OCI-LY3 (cell line): Measurements from ENCODE around the gene ERBB4.

Source experiments
- H2AFZ ChIP-seq: fragments of 200-600, 300-600 bp; shearing (Covaris generic); 2 replicates; pipeline ENCODE4 v1.6.0; 2014; ENCODE audit warnings: antibody characterized with exemption, low read depth, low read length
- H3K27ac ChIP-seq: fragments of 200-600, 300-600 bp; sonication (generic); 2 replicates; pipeline ENCODE4 v1.5.1; 2014; ENCODE audit warnings: mild to moderate bottlenecking, low read length, moderate library complexity, mixed read lengths
- H3K27me3 ChIP-seq: fragments of 200-600, 300-600 bp; sonication (generic); 2 replicates; pipeline ENCODE4 v1.6.1; 2014; ENCODE audit warnings: low read depth, low read length, mixed read lengths
- H3K36me3 ChIP-seq: fragments of 200-600, 300-600 bp; sonication (generic); replicated peaks from 2 replicates; pipeline ENCODE3; 2014; ENCODE audit warnings: low read depth, low read length, mixed read lengths
- H3K4me1 ChIP-seq: fragments of 300-600, 200-600 bp; sonication (generic); 2 replicates; pipeline ENCODE4 v1.6.1; 2014; ENCODE audit warnings: low read length, mixed read lengths
- H3K4me2 ChIP-seq: fragments of 200-600, 300-600 bp; sonication (generic); 2 replicates; pipeline ENCODE4 v1.6.1; 2014; ENCODE audit warnings: low read length, mixed read lengths
- H3K4me3 ChIP-seq: fragments of 300-600, 200-600 bp; sonication (generic); 2 replicates; pipeline ENCODE4 v1.5.1; 2014; ENCODE audit warnings: antibody characterized with exemption, mild to moderate bottlenecking, low read length, moderate library complexity
- H3K79me2 ChIP-seq: fragments of 300-600, 200-600 bp; shearing (Covaris generic); 2 replicates; pipeline ENCODE4 v1.6.1; 2014; ENCODE audit warnings: mild to moderate bottlenecking, low read length, mixed read lengths
- H3K9ac ChIP-seq: fragments of 300-600, 200-600 bp; shearing (Covaris generic); 2 replicates; pipeline ENCODE4 v1.6.0; 2014; ENCODE audit warnings: mild to moderate bottlenecking, low read length, moderate library complexity
- H3K9me3 ChIP-seq: fragments of 200-600, 300-600 bp; shearing (Covaris generic); 2 replicates; pipeline ENCODE4 v1.6.1; 2014; ENCODE audit warnings: low read length, mixed read lengths; ENCODE audit not compliant: insufficient read depth
- H4K20me1 ChIP-seq: fragments of 200-600, 300-600 bp; sonication (generic); 2 replicates; pipeline ENCODE4 v1.6.1; 2016; ENCODE audit warnings: low read length, mixed read lengths; ENCODE audit not compliant: insufficient read depth
- EZH2phosphoT487 ChIP-seq: fragments of 200-600 bp; shearing (Covaris generic); IDR thresholded peaks from 2 replicates; pipeline ENCODE4 v1.6.1; 2018; ENCODE audit warnings: antibody characterized with exemption, mixed run types, low read depth
- TF ChIP-seq, protein P1 (sequence below): fragments of 200-600, 300-600 bp; sonication (generic); IDR thresholded peaks from 2 replicates; pipeline ENCODE4 v1.5.1; 2014; ENCODE audit warnings: antibody characterized with exemption, low read length, low read depth

Gene ERBB4

DNA sequence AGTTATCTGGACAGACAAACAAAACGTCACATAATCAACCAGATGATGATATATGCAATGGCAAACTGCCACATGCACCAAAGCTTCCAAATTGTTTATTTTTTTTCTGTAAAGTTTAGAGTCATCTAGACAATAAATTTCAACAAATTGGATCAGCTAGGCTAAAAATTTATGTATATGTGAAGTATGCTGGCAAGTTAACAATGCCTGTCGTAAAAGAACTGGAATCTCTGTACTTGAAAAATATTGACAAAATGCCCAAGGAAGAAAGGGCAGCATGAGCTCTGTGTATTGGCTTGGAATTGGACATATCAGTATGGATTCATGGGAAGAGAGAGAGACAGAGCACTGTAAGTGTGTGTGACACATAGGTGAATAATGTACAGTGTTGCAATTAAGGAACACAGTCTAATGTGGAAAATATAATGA is 309.8 kb downstream of the ERBB4 start:
- peaks cover 6% of the 10 kb centered on the region; the same call in 1 of the 2 replicates for H3K4me1 ChIP-seq
- H3K27ac ChIP-seq: no peak overlapping the region
- TF ChIP-seq EZH2phosphoT487: no peak
- TF ChIP-seq, protein P1, sequence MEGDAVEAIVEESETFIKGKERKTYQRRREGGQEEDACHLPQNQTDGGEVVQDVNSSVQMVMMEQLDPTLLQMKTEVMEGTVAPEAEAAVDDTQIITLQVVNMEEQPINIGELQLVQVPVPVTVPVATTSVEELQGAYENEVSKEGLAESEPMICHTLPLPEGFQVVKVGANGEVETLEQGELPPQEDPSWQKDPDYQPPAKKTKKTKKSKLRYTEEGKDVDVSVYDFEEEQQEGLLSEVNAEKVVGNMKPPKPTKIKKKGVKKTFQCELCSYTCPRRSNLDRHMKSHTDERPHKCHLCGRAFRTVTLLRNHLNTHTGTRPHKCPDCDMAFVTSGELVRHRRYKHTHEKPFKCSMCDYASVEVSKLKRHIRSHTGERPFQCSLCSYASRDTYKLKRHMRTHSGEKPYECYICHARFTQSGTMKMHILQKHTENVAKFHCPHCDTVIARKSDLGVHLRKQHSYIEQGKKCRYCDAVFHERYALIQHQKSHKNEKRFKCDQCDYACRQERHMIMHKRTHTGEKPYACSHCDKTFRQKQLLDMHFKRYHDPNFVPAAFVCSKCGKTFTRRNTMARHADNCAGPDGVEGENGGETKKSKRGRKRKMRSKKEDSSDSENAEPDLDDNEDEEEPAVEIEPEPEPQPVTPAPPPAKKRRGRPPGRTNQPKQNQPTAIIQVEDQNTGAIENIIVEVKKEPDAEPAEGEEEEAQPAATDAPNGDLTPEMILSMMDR: no peak
- H3K36me3 ChIP-seq: no peaks in the 10 kb centered on the region
- H3K27me3 ChIP-seq: no peaks in the 10 kb centered on the region
- H3K9ac ChIP-seq: no peak overlapping the region
- no peaks in the 10 kb centered on the region for H4K20me1 ChIP-seq
- no peak overlapping the region for H3K4me2 ChIP-seq
- no peak overlapping the region for H2AFZ ChIP-seq
- no peak overlapping the region for H3K4me3 ChIP-seq
- no peaks in the 10 kb centered on the region for H3K9me3 ChIP-seq
- H3K79me2 ChIP-seq: no peaks in the 10 kb centered on the region

- H3K27me3 ChIP-seq: no peaks in the 10 kb centered on the region
- no peaks in the 10 kb centered on the region for H3K36me3 ChIP-seq
- H3K4me2 ChIP-seq: no peak overlapping the region
- H3K79me2 ChIP-seq: no peaks in the 10 kb centered on the region
- no peak overlapping the region for H3K27ac ChIP-seq
- no peak overlapping the region for H3K9ac ChIP-seq
- H3K4me1 ChIP-seq: peaks cover 6% of the 10 kb centered on the region; the same call in 1 of the 2 replicates
- H4K20me1 ChIP-seq: no peaks in the 10 kb centered on the region
- H3K4me3 ChIP-seq: no peak overlapping the region
- no peak overlapping the region for H2AFZ ChIP-seq
- H3K9me3 ChIP-seq: no peaks in the 10 kb centered on the region
- no peak for TF ChIP-seq EZH2phosphoT487
- TF ChIP-seq, protein P1: no peak
Measured at GRCh38 chr2:212227755-212228154, 310.8 kb downstream of the ERBB4 start.

- Histone ChIP-seq H3K27me3 (no peaks in the 10 kb centered on the region), H4K20me1 (no peaks in the 10 kb centered on the region), H3K4me3 (no peak overlapping the region), H3K36me3 (no peaks in the 10 kb centered on the region), H2AFZ (no peak overlapping the region), H3K9ac (no peak overlapping the region), H3K79me2 (no peaks in the 10 kb centered on the region), H3K27ac (no peak overlapping the region), H3K4me2 (no peak overlapping the region), H3K4me1 (peaks cover 6% of the 10 kb centered on the region; the same call in 1 of the 2 replicates), H3K9me3 (no peaks in the 10 kb centered on the region)
- TF ChIP-seq EZH2phosphoT487: no peak
- TF ChIP-seq, protein P1: no peak
Measured at GRCh38 chr2:212226114-212226513, 312.5 kb downstream of the ERBB4 start.

GRCh38 chr2:212223696-212224095 is 314.9 kb downstream of the ERBB4 start:
- Histone ChIP-seq H2AFZ (no peak overlapping the region), H3K27ac (no peak overlapping the region), H4K20me1 (no peaks in the 10 kb centered on the region), H3K4me2 (no peak overlapping the region), H3K4me1 (peaks cover 6% of the 10 kb centered on the region; the same call in 1 of the 2 replicates), H3K27me3 (no peaks in the 10 kb centered on the region), H3K4me3 (no peak overlapping the region), H3K79me2 (no peaks in the 10 kb centered on the region), H3K9ac (no peak overlapping the region), H3K36me3 (no peaks in the 10 kb centered on the region), H3K9me3 (no peaks in the 10 kb centered on the region)
- TF ChIP-seq, protein P1: no peak
- no peak for TF ChIP-seq EZH2phosphoT487
